ENCODE measurements around the gene POU6F2. TPM values are rescaled to one million over a fixed set of nuclear protein-coding genes. Genes with fewer than 3 reads are reported as not detected.

POU6F2 gene
- total RNA-seq, 1 experiment from 2014 or later, result not detected

- H3K9me2 ChIP-seq (replicated peaks; ENCODE audit: low read length), result no peaks in the 10 kb centered on the region
- no peaks in the 10 kb centered on the region for H3F3A ChIP-seq (ENCODE audit: low read length, unreplicated experiment)
- ChIA-PET POLR2A (ENCODE audit: unreplicated experiment) (no interaction called here), CTCF (no interaction called here)
- H3K9ac ChIP-seq (ENCODE audit: low read length), result no peak overlapping the region
- H3K27ac ChIP-seq (ENCODE audit: low read length), result no peak overlapping the region
- no peaks in the 10 kb centered on the region for H3K79me2 ChIP-seq (ENCODE audit: low read length)
- H3K4me1 ChIP-seq (ENCODE audit: insufficient read depth, low read length), result no peaks in the 10 kb centered on the region
- BruUV-seq (replicated peaks), result no TSS peak
- H3K9me3 ChIP-seq (ENCODE audit: low read length), result no peaks in the 10 kb centered on the region
- no peak for ATAC-seq
- H3K27me3 ChIP-seq (ENCODE audit: low read length), result peaks cover 29% of the 10 kb centered on the region
- H4K20me1 ChIP-seq (ENCODE audit: low read length), result no peaks in the 10 kb centered on the region
- no peak overlapping the region for H3K4me2 ChIP-seq (ENCODE audit: low read length)
- intact Hi-C loops (cut with micrococcal nuclease), result no loop called here
- H3K36me3 ChIP-seq (ENCODE audit: low read depth, low read length), result no peaks in the 10 kb centered on the region
- H2AFZ ChIP-seq (ENCODE audit: low read length), result no peak overlapping the region
- TF ChIP-seq EZH2 (IDR thresholded peaks at IDR 0.05; ENCODE audit: low read length, unreplicated experiment) (no peak), EZH2phosphoT487 (IDR thresholded peaks at IDR 0.05; ENCODE audit: borderline replicate concordance, low read length) (no peak)
- TF ChIP-seq, protein P1, sequence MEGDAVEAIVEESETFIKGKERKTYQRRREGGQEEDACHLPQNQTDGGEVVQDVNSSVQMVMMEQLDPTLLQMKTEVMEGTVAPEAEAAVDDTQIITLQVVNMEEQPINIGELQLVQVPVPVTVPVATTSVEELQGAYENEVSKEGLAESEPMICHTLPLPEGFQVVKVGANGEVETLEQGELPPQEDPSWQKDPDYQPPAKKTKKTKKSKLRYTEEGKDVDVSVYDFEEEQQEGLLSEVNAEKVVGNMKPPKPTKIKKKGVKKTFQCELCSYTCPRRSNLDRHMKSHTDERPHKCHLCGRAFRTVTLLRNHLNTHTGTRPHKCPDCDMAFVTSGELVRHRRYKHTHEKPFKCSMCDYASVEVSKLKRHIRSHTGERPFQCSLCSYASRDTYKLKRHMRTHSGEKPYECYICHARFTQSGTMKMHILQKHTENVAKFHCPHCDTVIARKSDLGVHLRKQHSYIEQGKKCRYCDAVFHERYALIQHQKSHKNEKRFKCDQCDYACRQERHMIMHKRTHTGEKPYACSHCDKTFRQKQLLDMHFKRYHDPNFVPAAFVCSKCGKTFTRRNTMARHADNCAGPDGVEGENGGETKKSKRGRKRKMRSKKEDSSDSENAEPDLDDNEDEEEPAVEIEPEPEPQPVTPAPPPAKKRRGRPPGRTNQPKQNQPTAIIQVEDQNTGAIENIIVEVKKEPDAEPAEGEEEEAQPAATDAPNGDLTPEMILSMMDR (conservative IDR thresholded peaks at IDR 0.05; ENCODE audit: low read depth, low read length), result no peak
- DNase-seq, result no peak
- H3K4me3 ChIP-seq (ENCODE audit: low read length), result no peak overlapping the region
Observed at GRCh38 chr7:38964921-38965320, 12.8 kb upstream of the POU6F2 start.

GRCh38 chr7:38973760-38974159, 3.9 kb upstream of the POU6F2 start:
- Histone ChIP-seq H3F3A (ENCODE audit: low read length, unreplicated experiment) (no peaks in the 10 kb centered on the region), H4K20me1 (ENCODE audit: low read length) (no peaks in the 10 kb centered on the region), H3K9ac (ENCODE audit: low read length) (no peak overlapping the region), H3K27ac (ENCODE audit: low read length) (no peak overlapping the region), H3K4me1 (ENCODE audit: insufficient read depth, low read length) (no peaks in the 10 kb centered on the region), H3K36me3 (ENCODE audit: low read depth, low read length) (no peaks in the 10 kb centered on the region), H3K79me2 (ENCODE audit: low read length) (no peaks in the 10 kb centered on the region), H3K4me3 (ENCODE audit: low read length) (no peak overlapping the region), H3K9me2 (replicated peaks; ENCODE audit: low read length) (no peaks in the 10 kb centered on the region), H3K4me2 (ENCODE audit: low read length) (no peak overlapping the region), H3K9me3 (ENCODE audit: low read length) (no peaks in the 10 kb centered on the region), H2AFZ (ENCODE audit: low read length) (no peak overlapping the region), H3K27me3 (ENCODE audit: low read length) (peaks cover 56% of the 10 kb centered on the region)
- no TSS peak for BruUV-seq (replicated peaks)
- TF ChIP-seq EZH2phosphoT487 (IDR thresholded peaks at IDR 0.05; ENCODE audit: borderline replicate concordance, low read length), result no peak
- TF ChIP-seq, protein P1 (conservative IDR thresholded peaks at IDR 0.05; ENCODE audit: low read depth, low read length), result no peak
- TF ChIP-seq EZH2 (IDR thresholded peaks at IDR 0.05; ENCODE audit: low read length, unreplicated experiment), result no peak
- ChIA-PET POLR2A (ENCODE audit: unreplicated experiment) (no interaction called here), CTCF (no interaction called here)
- ATAC-seq (no peak), DNase-seq (no peak)
- intact Hi-C loops (cut with micrococcal nuclease), result no loop called here

DNA sequence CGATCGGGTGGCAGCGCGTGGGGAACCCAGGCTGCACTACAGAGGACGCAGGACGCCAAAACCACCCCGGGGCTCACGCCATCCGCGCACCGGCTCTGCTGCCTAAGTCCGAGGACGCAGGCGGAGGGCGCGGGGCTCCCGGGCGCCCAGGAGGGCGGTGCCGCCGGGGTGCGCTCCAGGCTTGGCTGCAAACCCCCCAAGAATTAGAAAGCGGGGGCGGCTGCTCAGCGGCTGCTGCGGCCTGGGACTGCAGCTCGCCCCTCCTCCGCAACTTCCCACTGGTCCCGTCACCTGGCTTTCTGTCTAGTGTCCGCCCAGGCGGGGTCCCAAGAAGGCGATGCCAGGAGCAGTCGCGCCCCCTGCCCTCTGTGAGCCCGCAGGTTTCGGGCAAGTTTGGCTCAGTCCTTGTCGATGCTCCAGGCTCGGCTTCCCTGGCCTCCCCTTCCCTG, 1.7 kb upstream of the POU6F2 start:
- POLR2A ChIA-PET (ENCODE audit: unreplicated experiment), result no interaction called here
- BruUV-seq (replicated peaks), result no TSS peak
- H4K20me1 ChIP-seq (ENCODE audit: low read length), result no peaks in the 10 kb centered on the region
- TF ChIP-seq EZH2 (IDR thresholded peaks at IDR 0.05; ENCODE audit: low read length, unreplicated experiment) (no peak), EZH2phosphoT487 (IDR thresholded peaks at IDR 0.05; ENCODE audit: borderline replicate concordance, low read length) (no peak)
- TF ChIP-seq, protein P1 (conservative IDR thresholded peaks at IDR 0.05; ENCODE audit: low read depth, low read length), result no peak
- no peak overlapping the region for H2AFZ ChIP-seq (ENCODE audit: low read length)
- H3K4me1 ChIP-seq (ENCODE audit: insufficient read depth, low read length), result no peaks in the 10 kb centered on the region
- no peaks in the 10 kb centered on the region for H3K9me3 ChIP-seq (ENCODE audit: low read length)
- no peak overlapping the region for H3K4me2 ChIP-seq (ENCODE audit: low read length)
- ATAC-seq (no peak), DNase-seq (no peak)
- H3K36me3 ChIP-seq (ENCODE audit: low read depth, low read length), result no peaks in the 10 kb centered on the region
- CTCF ChIA-PET, result no interaction called here
- H3K79me2 ChIP-seq (ENCODE audit: low read length), result no peaks in the 10 kb centered on the region
- H3K9me2 ChIP-seq (replicated peaks; ENCODE audit: low read length), result no peaks in the 10 kb centered on the region
- peaks cover 62% of the 10 kb centered on the region for H3K27me3 ChIP-seq (ENCODE audit: low read length)
- intact Hi-C loops (cut with micrococcal nuclease), result no loop called here
- H3K9ac ChIP-seq (ENCODE audit: low read length), result no peak overlapping the region
- H3F3A ChIP-seq (ENCODE audit: low read length, unreplicated experiment), result no peaks in the 10 kb centered on the region
- H3K27ac ChIP-seq (ENCODE audit: low read length), result no peak overlapping the region
- H3K4me3 ChIP-seq (ENCODE audit: low read length), result no peak overlapping the region

Measured in PC-3 (cell line).